Stimulated activated naive CD8-positive, alpha-beta T cell treated with anti-CD3 and anti-CD28 coated beads, Interleukin-15, Interleukin-2, amounts not matched to agents 100 ng/mL and 50 ng/mL, for 24 hours (primary cell): Measurements from ENCODE around the gene IL23A.
"Not testable (repeated sequence)": the region's sequence is repeated elsewhere in the genome, so short reads cannot be mapped to it uniquely, and the experiment has no call there.

Source experiments
- H3K27ac Mint-ChIP-seq: one replicate; pipeline ENCODE4 v1.8.0; 2021; ENCODE audit warnings: mild to moderate bottlenecking, mixed read lengths
- H3K27me3 Mint-ChIP-seq: one replicate; pipeline ENCODE4 v1.8.0; 2021; ENCODE audit warnings: mixed read lengths
- H3K36me3 Mint-ChIP-seq: one replicate; pipeline ENCODE4 v1.8.0; 2021; ENCODE audit warnings: low read depth, mixed read lengths
- H3K4me1 Mint-ChIP-seq: one replicate; pipeline ENCODE4 v1.8.0; 2021; ENCODE audit warnings: low read depth, mixed read lengths
- H3K4me3 Mint-ChIP-seq: one replicate; pipeline ENCODE4 v1.8.0; 2021; ENCODE audit warnings: mild to moderate bottlenecking, mixed read lengths
- H3K9me3 Mint-ChIP-seq: one replicate; pipeline ENCODE4 v1.8.0; 2021; ENCODE audit warnings: mixed read lengths

Gene IL23A

DNA sequence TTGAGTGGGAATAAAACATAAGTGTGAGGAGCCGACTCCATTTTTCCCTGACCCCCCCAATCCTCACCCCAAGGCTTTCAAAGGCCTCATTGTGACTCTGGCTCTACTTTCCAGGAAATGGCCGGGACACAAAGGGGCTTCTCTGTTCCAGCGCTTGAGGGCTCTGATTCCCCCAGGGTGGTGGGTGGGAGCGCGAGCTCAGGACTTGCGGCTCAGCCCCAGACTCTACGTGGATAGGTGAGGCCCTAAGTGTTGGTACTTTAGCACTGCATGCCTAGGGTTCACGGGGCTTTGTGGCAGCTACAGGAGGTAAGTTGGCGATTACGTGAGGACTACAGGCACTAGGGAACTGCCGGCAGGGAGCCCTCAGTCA is 23.4 kb upstream of the IL23A start:
- Mint-ChIP-seq H3K4me1 (peaks cover 17% of the 10 kb centered on the region), H3K4me3 (peak overlapping the region; percentile 98), H3K9me3 (no peaks in the 10 kb centered on the region), H3K27ac (peak overlapping the region; percentile 98), H3K27me3 (no peaks in the 10 kb centered on the region), H3K36me3 (peaks cover 30% of the 10 kb centered on the region)

DNA sequence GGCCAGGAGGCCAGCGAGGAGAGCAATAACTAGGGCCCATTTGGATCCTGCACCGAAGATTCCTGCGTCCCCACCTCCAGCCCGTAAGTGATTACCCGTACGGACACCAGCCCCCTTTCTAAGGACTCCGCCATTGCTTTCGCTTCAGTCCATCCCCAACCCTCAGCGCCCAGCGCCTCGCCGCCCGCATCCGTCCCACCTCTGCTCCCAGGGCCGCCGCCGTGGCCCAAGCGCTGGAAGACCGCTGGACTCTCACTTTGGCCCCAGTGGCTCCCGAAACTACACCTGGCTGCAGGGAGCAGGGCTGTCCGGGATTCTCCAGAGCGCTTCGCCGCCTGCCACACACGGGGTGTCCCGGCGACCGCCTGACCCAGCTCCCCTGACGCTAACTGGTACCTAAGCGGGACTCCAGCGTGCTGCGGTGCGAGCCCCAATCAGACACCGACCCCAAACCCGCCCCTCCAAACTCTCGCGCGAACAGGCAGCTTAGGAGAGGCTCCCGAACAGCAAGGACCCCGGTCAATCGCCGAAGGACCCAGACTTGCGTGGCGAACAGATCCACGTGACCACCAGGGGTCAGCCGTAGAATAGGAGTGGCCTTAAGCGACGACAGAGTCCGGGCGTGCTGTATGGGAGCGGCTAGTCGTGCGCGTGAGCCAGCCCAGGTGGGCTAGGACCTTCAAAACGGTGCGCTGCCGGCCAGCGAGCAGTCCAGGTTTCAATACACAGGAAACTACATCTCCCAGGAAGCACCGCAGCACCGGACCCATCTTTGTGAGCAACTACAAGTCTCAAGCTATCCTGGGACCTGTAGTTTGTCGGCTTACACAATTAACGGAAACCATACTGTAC is 22.8 kb upstream of the IL23A start, which contains the start of gene CNPY2:
CNPY2 (minus strand) TSS at position 367 of the 852 bp plus-strand sequence. CDS start 771 bp downstream, outside the sequence.
- Mint-ChIP-seq H3K4me1 (peaks cover 17% of the 10 kb centered on the region), H3K9me3 (no peaks in the 10 kb centered on the region), H3K36me3 (peaks cover 25% of the 10 kb centered on the region), H3K27me3 (no peaks in the 10 kb centered on the region), H3K4me3 (peak within 1 kb of the TSS; percentile 98), H3K27ac (peak within 1 kb of the TSS; percentile 98)

DNA sequence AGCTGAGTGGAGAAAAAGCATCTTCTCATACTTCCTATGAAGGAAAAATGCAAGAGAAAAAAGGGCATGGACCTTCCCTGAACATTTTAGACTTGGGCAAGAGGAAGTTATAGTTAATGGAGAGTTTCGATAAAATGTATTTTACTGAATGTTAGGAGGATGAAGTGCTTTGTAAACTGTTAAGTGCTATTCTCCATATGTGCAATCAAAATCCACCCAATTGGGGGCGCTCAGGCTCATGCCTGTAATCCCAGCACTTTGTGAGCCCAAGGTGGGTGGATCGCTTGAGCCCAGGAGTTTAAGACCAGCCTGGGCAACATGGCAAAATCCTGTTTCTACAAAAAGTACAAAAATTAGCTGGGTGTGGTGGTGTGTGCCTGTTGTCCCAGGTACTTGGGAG is 21.0 kb upstream of the IL23A start:
- no peak overlapping the region for H3K4me3 Mint-ChIP-seq
- peaks cover 18% of the 10 kb centered on the region for H3K36me3 Mint-ChIP-seq
- H3K27ac Mint-ChIP-seq: no peak overlapping the region
- peaks cover 17% of the 10 kb centered on the region for H3K4me1 Mint-ChIP-seq
- H3K9me3 Mint-ChIP-seq: no peaks in the 10 kb centered on the region
- no peaks in the 10 kb centered on the region for H3K27me3 Mint-ChIP-seq

DNA sequence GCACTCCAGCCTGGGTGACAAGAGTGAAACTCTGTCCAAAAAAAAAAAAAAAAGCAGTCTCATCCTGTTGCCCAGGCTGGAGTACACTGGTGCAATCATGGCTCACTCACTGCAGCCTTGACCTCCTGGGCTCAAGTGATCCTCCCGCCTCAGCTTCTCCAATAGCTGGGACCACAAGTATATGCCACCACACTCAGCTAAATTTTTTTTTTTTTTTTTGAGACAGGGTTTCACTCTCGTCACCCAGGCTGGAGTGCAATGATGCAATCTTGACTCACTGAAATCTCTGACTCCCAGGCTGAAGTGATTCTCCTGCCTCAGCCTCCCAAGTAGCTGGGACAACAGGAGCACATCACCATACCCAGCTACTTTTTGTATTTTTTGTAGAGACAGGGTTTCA is 17.7 kb upstream of the IL23A start:
- H3K4me1 Mint-ChIP-seq: peaks cover 3% of the 10 kb centered on the region
- no peak overlapping the region for H3K4me3 Mint-ChIP-seq
- H3K9me3 Mint-ChIP-seq: no peaks in the 10 kb centered on the region
- H3K27ac Mint-ChIP-seq: no peak overlapping the region
- H3K36me3 Mint-ChIP-seq: peaks cover 15% of the 10 kb centered on the region
- H3K27me3 Mint-ChIP-seq: no peaks in the 10 kb centered on the region

DNA sequence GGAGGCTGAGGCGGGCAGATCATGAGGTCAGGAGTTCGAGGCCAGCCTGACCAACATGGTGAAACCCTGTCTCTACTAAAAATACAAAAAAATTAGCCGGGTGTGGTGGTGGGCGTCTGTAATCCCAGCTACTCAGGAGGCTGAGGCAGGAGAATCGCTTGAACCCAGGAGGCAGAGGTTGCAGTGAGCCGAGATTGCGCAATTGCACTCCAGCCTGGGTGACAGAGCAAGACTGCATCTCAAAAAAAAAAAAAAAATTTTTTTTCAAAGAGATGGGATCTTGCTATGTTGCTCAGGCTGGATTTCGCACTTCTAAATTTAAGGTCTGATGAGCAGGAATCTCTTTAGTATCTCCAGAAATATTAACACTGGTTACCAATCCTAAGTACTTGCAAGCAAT is 17.1 kb upstream of the IL23A start:
- H3K4me1 Mint-ChIP-seq, H3K27me3 Mint-ChIP-seq, H3K4me3 Mint-ChIP-seq, H3K27ac Mint-ChIP-seq, H3K9me3 Mint-ChIP-seq: not testable (repeated sequence)
- H3K36me3 Mint-ChIP-seq: peaks cover 19% of the 10 kb centered on the region

DNA sequence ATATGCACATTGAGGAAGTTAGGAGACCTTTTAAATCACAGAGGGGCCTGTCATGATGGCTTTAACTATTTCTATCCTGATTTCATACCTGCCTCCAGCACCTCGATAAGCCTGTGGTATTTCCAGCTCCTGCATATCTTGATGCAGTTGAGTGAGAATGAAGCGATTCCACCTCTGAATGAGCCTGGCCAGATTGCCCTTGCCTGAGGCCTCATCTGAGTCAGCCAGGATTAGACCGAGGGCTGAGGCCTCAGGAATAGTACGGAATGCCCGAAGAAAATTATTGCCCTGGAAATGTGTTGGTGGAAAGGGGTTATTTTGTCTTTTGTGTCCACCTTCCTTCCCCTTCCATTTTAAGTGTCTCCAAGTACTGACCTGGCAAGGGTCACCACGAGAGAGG is 14.5 kb upstream of the IL23A start:
- H3K27ac Mint-ChIP-seq: no peak overlapping the region
- H3K4me3 Mint-ChIP-seq: no peak overlapping the region
- peaks cover 19% of the 10 kb centered on the region for H3K36me3 Mint-ChIP-seq
- no peaks in the 10 kb centered on the region for H3K4me1 Mint-ChIP-seq
- no peaks in the 10 kb centered on the region for H3K27me3 Mint-ChIP-seq
- H3K9me3 Mint-ChIP-seq: no peaks in the 10 kb centered on the region

DNA sequence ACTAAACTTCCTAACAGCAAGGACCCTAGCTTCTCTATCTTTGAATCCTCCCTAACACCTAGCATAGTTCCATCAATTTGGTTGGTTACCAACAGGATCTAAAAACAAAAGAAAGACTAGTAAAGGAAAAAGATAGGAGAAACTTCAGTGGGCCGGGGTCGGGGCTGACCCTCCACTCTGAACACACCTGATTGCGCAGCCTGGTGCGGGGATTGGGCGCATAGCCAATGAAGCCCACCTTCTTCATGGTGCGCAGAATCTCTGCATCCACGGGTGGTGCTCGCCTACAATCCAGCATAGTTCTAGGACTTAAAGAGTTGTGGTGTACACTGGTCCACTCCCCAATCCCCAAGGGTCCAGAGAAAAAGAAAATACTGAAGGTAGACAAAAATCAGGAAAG is 12.6 kb upstream of the IL23A start:
- Mint-ChIP-seq H3K27me3 (no peaks in the 10 kb centered on the region), H3K9me3 (no peaks in the 10 kb centered on the region), H3K27ac (no peak overlapping the region), H3K4me3 (no peak overlapping the region), H3K4me1 (peaks cover 3% of the 10 kb centered on the region), H3K36me3 (peaks cover 15% of the 10 kb centered on the region)

DNA sequence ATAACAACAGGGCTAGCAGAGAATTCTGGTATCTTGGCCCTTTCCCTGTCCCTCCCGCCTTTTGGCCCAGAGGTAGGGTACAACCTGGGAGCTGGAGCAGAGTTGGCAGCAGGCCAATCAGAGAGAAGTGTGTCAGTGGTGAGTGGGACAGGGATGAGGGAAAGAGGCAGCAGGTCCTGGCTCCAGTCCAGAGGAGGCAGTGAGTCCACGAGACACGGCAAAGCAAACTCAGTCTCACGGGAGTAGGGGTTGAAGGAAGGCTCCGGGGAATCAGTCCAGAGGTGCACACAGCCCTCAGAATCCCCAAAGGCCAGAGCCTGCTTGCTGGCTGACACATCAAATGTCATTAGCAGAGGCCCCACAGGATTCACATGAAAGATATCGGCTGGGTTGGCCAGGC is 12.2 kb upstream of the IL23A start:
- Mint-ChIP-seq H3K36me3 (peaks cover 18% of the 10 kb centered on the region), H3K27me3 (no peaks in the 10 kb centered on the region), H3K9me3 (no peaks in the 10 kb centered on the region), H3K27ac (no peak overlapping the region), H3K4me1 (peaks cover 6% of the 10 kb centered on the region), H3K4me3 (no peak overlapping the region)

DNA sequence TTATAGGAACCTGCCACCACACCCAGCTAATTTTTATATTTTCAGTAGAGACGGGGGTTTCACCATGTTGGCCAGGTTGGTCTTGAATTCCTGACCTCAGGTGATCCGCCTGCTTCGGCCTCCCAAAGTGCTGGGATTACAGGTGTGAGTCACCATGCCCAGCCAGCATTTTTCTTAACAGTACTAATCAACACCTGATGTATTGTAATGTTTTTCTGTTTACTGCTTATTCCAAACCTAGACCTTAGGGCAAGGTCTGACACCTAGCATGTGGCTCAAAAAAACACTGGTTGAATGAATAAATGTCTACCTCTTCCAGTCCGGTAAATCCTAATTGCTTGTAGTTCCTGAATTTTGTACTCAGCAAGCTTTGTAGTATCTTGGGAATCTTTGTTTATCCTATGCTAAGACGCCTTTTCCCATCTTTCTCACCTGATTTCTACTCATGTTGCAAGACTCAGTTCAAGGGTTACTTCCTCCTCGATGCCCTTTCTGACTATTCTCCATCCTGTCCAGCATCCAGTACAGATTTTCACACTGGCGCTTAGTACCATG is 7.7 kb upstream of the IL23A start:
- peak overlapping the region; percentile 9 for H3K27ac Mint-ChIP-seq
- no peak overlapping the region for H3K4me3 Mint-ChIP-seq
- H3K27me3 Mint-ChIP-seq: no peaks in the 10 kb centered on the region
- H3K4me1 Mint-ChIP-seq: peaks cover 38% of the 10 kb centered on the region
- no peaks in the 10 kb centered on the region for H3K9me3 Mint-ChIP-seq
- peaks cover 9% of the 10 kb centered on the region for H3K36me3 Mint-ChIP-seq

DNA sequence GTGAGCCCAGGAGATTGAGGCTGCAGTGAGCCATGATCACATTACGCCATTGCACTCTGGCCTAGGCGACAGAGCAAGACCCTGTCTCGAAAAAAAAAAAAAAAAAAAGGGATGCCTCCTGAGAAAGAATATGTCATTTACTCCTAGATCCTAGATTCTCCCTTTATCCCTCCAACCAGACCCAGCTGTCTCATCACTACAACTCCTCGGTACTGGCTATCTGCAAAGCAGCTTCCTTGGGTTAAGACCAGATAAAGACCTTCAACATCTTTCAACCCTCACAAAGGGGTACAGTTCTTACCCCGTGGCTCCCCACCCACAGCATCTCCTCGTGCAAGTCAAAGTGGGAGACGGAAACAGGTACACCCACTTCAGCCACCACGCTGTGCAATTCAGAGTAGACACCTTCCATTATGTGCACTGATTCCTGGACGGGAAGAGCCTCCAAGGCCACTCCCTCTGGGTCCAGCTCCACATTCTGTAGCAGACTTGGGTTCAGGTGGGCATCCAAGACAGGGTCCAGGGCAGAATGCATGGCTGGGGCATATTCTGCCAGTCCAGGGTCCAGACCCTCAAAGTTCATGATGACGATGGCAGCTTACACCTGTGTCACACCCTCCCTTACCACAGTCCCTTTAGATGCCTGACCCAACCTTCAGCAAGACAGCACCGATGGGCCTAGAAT is 6.0 kb upstream of the IL23A start:
- H3K4me1 Mint-ChIP-seq: peaks cover 51% of the 10 kb centered on the region
- H3K4me3 Mint-ChIP-seq: peak overlapping the region; percentile 94
- H3K9me3 Mint-ChIP-seq: no peaks in the 10 kb centered on the region
- peaks cover 4% of the 10 kb centered on the region for H3K36me3 Mint-ChIP-seq
- H3K27ac Mint-ChIP-seq: peak overlapping the region; percentile 100
- H3K27me3 Mint-ChIP-seq: no peaks in the 10 kb centered on the region

DNA sequence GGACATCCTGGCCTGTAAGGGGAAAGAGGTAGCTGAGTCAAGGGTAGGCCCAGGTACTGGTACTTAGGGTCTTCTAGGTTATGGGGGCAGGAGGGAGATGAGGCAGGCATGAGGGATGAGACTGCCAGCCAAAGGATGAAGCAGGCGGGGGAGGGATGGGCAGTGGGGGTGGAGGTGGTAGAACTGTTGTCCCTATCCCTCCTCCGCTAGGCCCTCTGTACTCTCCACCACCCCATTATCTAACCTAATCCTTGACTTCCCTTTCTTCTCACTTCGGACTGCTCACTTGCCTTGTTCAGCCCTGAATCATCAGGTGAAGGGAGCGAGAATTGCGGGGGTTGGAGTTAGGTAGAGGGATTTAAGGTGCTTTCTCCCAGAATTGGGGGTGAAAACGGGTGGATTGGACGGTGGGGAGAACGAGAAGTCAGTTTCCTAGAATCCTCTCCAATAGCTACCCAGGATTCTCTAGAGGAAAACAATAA is 5.4 kb upstream of the IL23A start:
- peak overlapping the region; percentile 94 for H3K4me3 Mint-ChIP-seq
- no peaks in the 10 kb centered on the region for H3K9me3 Mint-ChIP-seq
- peaks cover 57% of the 10 kb centered on the region for H3K4me1 Mint-ChIP-seq
- H3K27me3 Mint-ChIP-seq: no peaks in the 10 kb centered on the region
- H3K27ac Mint-ChIP-seq: peak overlapping the region; percentile 100
- H3K36me3 Mint-ChIP-seq: peaks cover 4% of the 10 kb centered on the region

DNA sequence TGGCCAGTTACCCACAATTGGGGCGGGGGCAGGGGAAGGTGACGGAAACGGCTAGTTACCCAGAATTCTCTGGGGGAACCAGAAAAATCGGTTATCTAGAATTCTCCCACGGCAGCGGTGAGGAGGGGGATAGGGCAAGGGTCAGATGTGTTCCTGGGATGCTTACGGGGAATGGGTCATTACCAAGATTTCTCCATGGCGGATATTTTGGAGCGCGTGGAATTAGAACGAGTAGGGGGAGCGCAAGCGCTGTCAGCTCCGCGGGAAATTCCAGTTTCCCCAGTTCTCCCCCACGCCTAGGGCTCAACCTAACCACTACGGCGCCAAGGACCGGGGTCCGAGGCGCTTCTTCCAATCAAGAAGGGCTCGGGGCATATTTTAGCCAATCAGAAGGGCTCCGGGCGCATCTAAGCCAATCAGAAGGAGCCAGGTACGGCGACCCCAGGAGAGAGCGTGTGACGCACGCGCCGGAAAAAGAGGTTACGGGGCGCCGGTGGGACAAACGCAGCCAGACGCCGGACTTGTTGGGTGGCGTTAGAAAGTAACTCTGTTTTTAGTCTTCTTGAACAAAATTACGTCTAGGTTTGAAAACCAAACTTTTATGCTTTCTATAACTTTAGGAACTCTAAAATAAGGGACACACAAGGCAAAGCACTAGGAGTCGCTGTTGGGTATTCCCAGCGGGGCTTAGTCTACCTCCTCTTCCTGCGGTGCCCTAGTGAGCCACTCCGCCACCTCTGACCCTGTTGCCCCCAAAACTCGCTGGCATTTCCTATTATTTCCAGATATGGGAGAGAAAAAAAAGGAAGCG is 4.8 kb upstream of the IL23A start, which contains the start of gene PAN2:
PAN2 (minus strand) TSS at position 322 of the 811 bp plus-strand sequence. CDS start 906 bp downstream, outside the sequence.
- peaks cover 8% of the 10 kb centered on the region for H3K36me3 Mint-ChIP-seq
- H3K4me1 Mint-ChIP-seq: peaks cover 64% of the 10 kb centered on the region
- no peaks in the 10 kb centered on the region for H3K9me3 Mint-ChIP-seq
- peak within 1 kb of the TSS; percentile 94 for H3K4me3 Mint-ChIP-seq
- H3K27me3 Mint-ChIP-seq: no peaks in the 10 kb centered on the region
- H3K27ac Mint-ChIP-seq: peak within 1 kb of the TSS; percentile 100

DNA sequence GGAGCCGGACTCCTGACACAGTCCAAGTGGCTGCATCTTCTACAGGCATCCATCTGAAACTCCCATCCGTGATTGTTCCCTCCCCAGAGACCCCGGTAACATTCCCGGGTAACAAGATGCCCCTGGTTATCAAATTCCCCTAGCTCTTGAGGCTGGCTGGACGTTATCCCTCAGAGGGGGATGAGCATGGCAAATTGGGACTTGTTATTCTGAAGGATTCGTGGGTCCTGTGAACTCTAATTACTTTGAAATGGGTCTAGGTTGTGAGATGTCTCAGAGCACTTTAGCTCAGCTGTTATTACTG is 4.2 kb upstream of the IL23A start:
- Mint-ChIP-seq H3K4me1 (peaks cover 69% of the 10 kb centered on the region), H3K4me3 (peak overlapping the region; percentile 94), H3K9me3 (no peaks in the 10 kb centered on the region), H3K27ac (peak overlapping the region; percentile 100), H3K27me3 (no peaks in the 10 kb centered on the region), H3K36me3 (peaks cover 14% of the 10 kb centered on the region)

DNA sequence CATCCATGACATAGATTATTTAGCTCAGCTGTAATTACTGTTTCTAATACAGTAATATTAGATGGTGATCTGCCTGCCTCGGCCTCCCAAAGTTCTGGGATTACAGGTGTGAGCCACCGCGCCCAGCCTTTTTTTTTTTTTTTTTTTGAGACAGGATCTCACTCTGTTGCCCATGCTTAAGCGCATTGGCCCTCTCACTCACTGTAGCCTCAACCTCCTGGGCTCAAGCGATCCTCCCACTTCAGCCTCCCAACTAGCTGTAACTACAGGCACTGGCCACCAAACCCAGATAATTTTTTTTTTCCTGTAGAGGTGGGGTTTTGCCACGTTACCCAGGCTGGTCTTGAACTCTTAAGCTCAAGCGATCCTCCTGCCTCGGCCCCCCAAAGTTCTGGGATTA is 3.2 kb upstream of the IL23A start:
- H3K9me3 Mint-ChIP-seq, H3K27me3 Mint-ChIP-seq, H3K27ac Mint-ChIP-seq: not testable (repeated sequence)
- peaks cover 77% of the 10 kb centered on the region for H3K4me1 Mint-ChIP-seq
- H3K4me3 Mint-ChIP-seq: peak overlapping the region; percentile 10
- peaks cover 22% of the 10 kb centered on the region for H3K36me3 Mint-ChIP-seq
